Neural cell (in vitro differentiated cells): ENCODE data around the gene MINDY4. TPM values are rescaled to one million over a fixed set of nuclear protein-coding genes. Genes with fewer than 3 reads are reported as not detected.

Experiments used
- H2AFZ ChIP-seq: fragments of 200-600, 300-800 bp; sonication (generic), shearing (Covaris generic); 2 replicates; pipeline ENCODE4 v1.6.0; 2014; ENCODE audit warnings: low read depth, mild to moderate bottlenecking, antibody characterized with exemption, low read length, moderate library complexity
- H3F3A ChIP-seq: fragments of 200-600 bp; shearing (Covaris generic); 2 replicates; pipeline ENCODE4 v1.6.1; 2016; ENCODE audit warnings: mild to moderate bottlenecking, moderate library complexity, mixed read lengths, antibody characterized with exemption, low read length; ENCODE audit not compliant: insufficient read depth, poor library complexity, severe bottlenecking
- H3K27ac ChIP-seq: fragments of 200-600, 300-800 bp; sonication (generic), shearing (Covaris generic); 2 replicates; pipeline ENCODE4 v1.5.1; 2014; ENCODE audit warnings: mild to moderate bottlenecking, low read length, moderate library complexity
- H3K27me3 ChIP-seq: fragments of 300-800, 200-600 bp; sonication (generic), shearing (Covaris generic); 2 replicates; pipeline ENCODE4 v1.6.0; 2014; ENCODE audit warnings: mild to moderate bottlenecking, low read depth, low read length, moderate library complexity; ENCODE audit not compliant: insufficient read depth
- H3K36me3 ChIP-seq: fragments of 300-800, 200-600 bp; sonication (generic), shearing (Covaris generic); 2 replicates; pipeline ENCODE4 v1.5.1; 2014; ENCODE audit warnings: mild to moderate bottlenecking, antibody characterized with exemption, low read length, moderate library complexity; ENCODE audit not compliant: insufficient read depth
- H3K4me2 ChIP-seq: fragments of 300-800, 200-600 bp; sonication (generic), shearing (Covaris generic); 2 replicates; pipeline ENCODE4 v1.6.0; 2014; ENCODE audit warnings: mild to moderate bottlenecking, low read length
- H3K4me3 ChIP-seq: fragments of 300-800, 200-600 bp; sonication (generic), shearing (Covaris generic); 2 replicates; pipeline ENCODE4 v1.5.1; 2014; ENCODE audit warnings: mild to moderate bottlenecking, low read length, moderate library complexity
- H3K79me2 ChIP-seq: fragments of 200-600 bp; shearing (Covaris generic); replicated peaks from 2 replicates; pipeline ENCODE4 v1.6.0; 2014; ENCODE audit warnings: mild to moderate bottlenecking, low read length, moderate library complexity; ENCODE audit not compliant: insufficient read depth
- H3K9ac ChIP-seq: fragments of 300-800, 200-600 bp; sonication (generic), shearing (Covaris generic); 2 replicates; pipeline ENCODE4 v1.6.1; 2016; ENCODE audit warnings: mild to moderate bottlenecking, low read length, mixed read lengths
- H3K9me2 ChIP-seq: fragments of 200-600 bp; shearing (Covaris generic); 2 replicates; pipeline ENCODE4 v1.6.1; 2016; ENCODE audit warnings: mild to moderate bottlenecking, low read length, mixed read lengths; ENCODE audit not compliant: insufficient read depth
- H3K9me3 ChIP-seq: fragments of 200-600, 300-800 bp; sonication (generic), shearing (Covaris generic); 2 replicates; pipeline ENCODE4 v1.6.1; 2016; ENCODE audit warnings: mild to moderate bottlenecking, mixed run types, low read length, moderate library complexity, mixed read lengths
- H4K20me1 ChIP-seq: fragments of 200-600 bp; shearing (Covaris generic); 2 replicates; pipeline ENCODE4 v1.6.1; 2016; ENCODE audit warnings: mild to moderate bottlenecking, mixed run types; ENCODE audit not compliant: insufficient read depth
- CTCF ChIP-seq: fragments of 450-650 bp; IDR thresholded peaks from 2 replicates; pipeline ENCODE4 v1.5.1; 2014; ENCODE audit warnings: antibody characterized with exemption, mild to moderate bottlenecking, moderate library complexity; ENCODE audit not compliant: poor library complexity, severe bottlenecking
- EP300 ChIP-seq: fragments of 450-650 bp; conservative IDR thresholded peaks from 2 replicates; pipeline ENCODE4 v1.6.1; 2014; ENCODE audit warnings: antibody characterized with exemption, mild to moderate bottlenecking, moderate library complexity; ENCODE audit not compliant: poor library complexity, severe bottlenecking
- EZH2 ChIP-seq: fragments of 200-600, 300-800 bp; shearing (Covaris generic), sonication (generic); IDR thresholded peaks from 2 replicates; pipeline ENCODE4 v1.6.1; 2014; ENCODE audit warnings: antibody characterized with exemption, low read length, borderline replicate concordance, mild to moderate bottlenecking; ENCODE audit not compliant: insufficient read depth, poor library complexity, severe bottlenecking
- MXI1 ChIP-seq: fragments of 450-650 bp; conservative IDR thresholded peaks from 2 replicates; pipeline ENCODE4 v1.6.1; 2014; ENCODE audit warnings: antibody characterized with exemption, mild to moderate bottlenecking; ENCODE audit not compliant: poor library complexity, severe bottlenecking
- POLR2AphosphoS5 ChIP-seq: IDR thresholded peaks from 2 replicates; pipeline ENCODE4 v1.6.1; 2012
- RAD21 ChIP-seq: fragments of 450-650 bp; conservative IDR thresholded peaks from 2 replicates; pipeline ENCODE4 v1.6.1; 2014; ENCODE audit warnings: antibody characterized with exemption, mild to moderate bottlenecking, moderate library complexity
- REST ChIP-seq: IDR thresholded peaks from 2 replicates; pipeline ENCODE4 v1.6.1; 2012; ENCODE audit warnings: borderline replicate concordance
- SMC3 ChIP-seq: fragments of 450-650 bp; conservative IDR thresholded peaks from 2 replicates; pipeline ENCODE4 v1.6.1; 2014; ENCODE audit warnings: antibody characterized with exemption, mild to moderate bottlenecking, moderate library complexity; ENCODE audit not compliant: poor library complexity
- TAF1 ChIP-seq: IDR thresholded peaks from 2 replicates; pipeline ENCODE4 v1.6.1; 2012; ENCODE audit warnings: low read depth
- polyA plus RNA-seq: library from polyadenylated mRNA; depleted of rRNA; stranded (reverse); fragments of >200 nt; gene quantifications from 2 replicates; pipeline ENCODE4 v1.2.3, GENCODE V29; 2014

MINDY4 gene
- polyA plus RNA-seq, 1 donor from 2014 or later, result 1.0 TPM

- H3K27me3 ChIP-seq, result no peaks in the 10 kb centered on the region
- H3K79me2 ChIP-seq, result no peaks in the 10 kb centered on the region
- H3K9me2 ChIP-seq, result no peaks in the 10 kb centered on the region
- H3K27ac ChIP-seq, result no peak overlapping the region
- H3K4me3 ChIP-seq, result no peak overlapping the region
- H4K20me1 ChIP-seq, result no peaks in the 10 kb centered on the region
- no peaks in the 10 kb centered on the region for H3K36me3 ChIP-seq
- TF ChIP-seq MXI1, result no peak
- no peak for TF ChIP-seq EZH2
- no peak for TF ChIP-seq REST
- TF ChIP-seq TAF1, result no peak
- TF ChIP-seq POLR2AphosphoS5, result no peak
- no peak for TF ChIP-seq EP300
- no peak for TF ChIP-seq CTCF
- TF ChIP-seq SMC3, result no peak
- no peak for TF ChIP-seq RAD21
- no peak overlapping the region for H3K9ac ChIP-seq
- no peak overlapping the region for H2AFZ ChIP-seq
- H3K9me3 ChIP-seq, result no peaks in the 10 kb centered on the region
- H3F3A ChIP-seq, result no peaks in the 10 kb centered on the region
- H3K4me2 ChIP-seq, result no peak overlapping the region
These were observed 44.2 kb downstream of the MINDY4 start for GRCh38 chr7:30815388-30815854.

- no peak for TF ChIP-seq CTCF
- TF ChIP-seq RAD21, result no peak
- no peak for TF ChIP-seq EZH2
- TF ChIP-seq POLR2AphosphoS5, result no peak
- no peak for TF ChIP-seq EP300
- TF ChIP-seq MXI1, result no peak
- no peak for TF ChIP-seq REST
- no peak for TF ChIP-seq SMC3
- TF ChIP-seq TAF1, result no peak
- Histone ChIP-seq H3K4me3 (no peak overlapping the region), H3K9ac (no peak overlapping the region)
These were observed 44.9 kb downstream of the MINDY4 start for GRCh38 chr7:30815951-30816644.

More at GRCh38 chr7:30815951-30816644, 44.9 kb downstream of the MINDY4 start:
- H4K20me1 ChIP-seq, result no peaks in the 10 kb centered on the region
- H3K4me2 ChIP-seq, result no peak overlapping the region
- no peaks in the 10 kb centered on the region for H3K36me3 ChIP-seq
- no peak overlapping the region for H3K27ac ChIP-seq
- no peaks in the 10 kb centered on the region for H3F3A ChIP-seq
- H3K79me2 ChIP-seq, result no peaks in the 10 kb centered on the region
- no peaks in the 10 kb centered on the region for H3K9me3 ChIP-seq
- H3K9me2 ChIP-seq, result no peaks in the 10 kb centered on the region
- no peak overlapping the region for H2AFZ ChIP-seq
- no peaks in the 10 kb centered on the region for H3K27me3 ChIP-seq
